OCI-M1 (cell line): ENCODE results near the gene ATP6V1F.
A peak's percentile ranks its signal among the peaks of the same experiment; 100 is the strongest.

Source experiments
- DNase-seq: peaks from one replicate; lab custom pipeline; 2025; lab: John Stamatoyannopoulos, UW

ATP6V1F gene

GRCh38 chr7:128835790-128836641 is 26.6 kb upstream of the ATP6V1F start:
- DNase-seq = no peak

GRCh38 chr7:128836729-128837348 is 25.8 kb upstream of the ATP6V1F start:
- DNase-seq = no peak

- no peak for DNase-seq
Measured at GRCh38 chr7:128837521-128837921, 25.1 kb upstream of the ATP6V1F start.

GRCh38 chr7:128838109-128838779 is 24.4 kb upstream of the ATP6V1F start:
- no peak for DNase-seq

- no peak for DNase-seq
Measured at GRCh38 chr7:128838981-128839731, 23.5 kb upstream of the ATP6V1F start.

- DNase-seq = no peak
Measured at GRCh38 chr7:128839751-128840177, 22.9 kb upstream of the ATP6V1F start.

- DNase-seq = no peak
Measured at GRCh38 chr7:128840326-128841170, 22.1 kb upstream of the ATP6V1F start.

- DNase-seq = no peak
Measured at GRCh38 chr7:128841171-128841690, 21.4 kb upstream of the ATP6V1F start.

- DNase-seq = peak; percentile 55
Measured at GRCh38 chr7:128841921-128842673, 20.6 kb upstream of the ATP6V1F start.

GRCh38 chr7:128842674-128843641 is 19.7 kb upstream of the ATP6V1F start:
- no peak for DNase-seq

GRCh38 chr7:128843938-128844621 is 18.6 kb upstream of the ATP6V1F start:
- DNase-seq = no peak

GRCh38 chr7:128844777-128845311 is 17.8 kb upstream of the ATP6V1F start:
- DNase-seq = no peak

GRCh38 chr7:128845475-128845874 is 17.2 kb upstream of the ATP6V1F start:
- no peak for DNase-seq

- DNase-seq = no peak
Measured at GRCh38 chr7:128845987-128846386, 16.7 kb upstream of the ATP6V1F start.

- no peak for DNase-seq
Measured at GRCh38 chr7:128846781-128847444, 15.7 kb upstream of the ATP6V1F start.

- DNase-seq = no peak
Measured at GRCh38 chr7:128847721-128848211, 14.9 kb upstream of the ATP6V1F start.
